Activated CD8-positive, alpha-beta T cell treated with anti-CD3 and anti-CD28 coated beads for 36 hours (primary cell): ENCODE results near the gene RXRG. TPM values are rescaled to one million over a fixed set of nuclear protein-coding genes. Genes with fewer than 3 reads are reported as not detected.

Experiments
- ATAC-seq: fragments of 200-7000 bp; cut with Tn5 transposase; one replicate; pipeline ENCODE4 v1.10.0; 2021; ENCODE audit warnings: mild to moderate bottlenecking, moderate library complexity
- CTCF ChIA-PET: fragments of 350-600 bp; sonication (Branson Sonifier 250); formaldehyde crosslinking; loops from one replicate; lab custom pipeline; 2021; ENCODE audit warnings: antibody characterized with exemption; lab: Charles Lee
- POLR2A ChIA-PET: fragments of 350-600 bp; sonication (Branson Sonifier 250); formaldehyde crosslinking; loops from one replicate; lab custom pipeline; 2021; ENCODE audit warnings: antibody characterized with exemption; lab: Charles Lee
- DNase-seq: peaks from one replicate; pipeline ENCODE4 v3.0.0-alpha.2; 2020
- H3K27ac Mint-ChIP-seq: one replicate; pipeline ENCODE4 v1.8.0; 2021; ENCODE audit warnings: mild to moderate bottlenecking, mixed read lengths
- H3K27me3 Mint-ChIP-seq: one replicate; pipeline ENCODE4 v1.8.0; 2021; ENCODE audit warnings: mixed read lengths
- H3K36me3 Mint-ChIP-seq: one replicate; pipeline ENCODE4 v1.8.0; 2021; ENCODE audit warnings: low read depth, mixed read lengths
- H3K4me1 Mint-ChIP-seq: one replicate; pipeline ENCODE4 v1.8.0; 2021; ENCODE audit warnings: low read depth, mixed read lengths
- H3K4me3 Mint-ChIP-seq: one replicate; pipeline ENCODE4 v1.8.0; 2021; ENCODE audit warnings: mild to moderate bottlenecking, moderate library complexity, mixed read lengths
- H3K9me3 Mint-ChIP-seq: one replicate; pipeline ENCODE4 v1.8.0; 2021; ENCODE audit warnings: mixed read lengths
- intact Hi-C: fragments of 100-400 bp; cut with micrococcal nuclease; formaldehyde crosslinking; loops from one replicate; pipeline ENCODE4 v1.10.0; 2022
- total RNA-seq, 2 experiments: library from RNA; stranded (reverse); gene quantifications; one replicate each; pipeline ENCODE4 v1.2.3, GENCODE V29; 2021
- TF ChIP-seq, protein P1 (sequence below): fragments of 200-600 bp; IDR thresholded peaks from one replicate; pipeline ENCODE4 v1.8.0; 2022; ENCODE audit warnings: antibody characterized with exemption, mild to moderate bottlenecking

RXRG gene
- total RNA-seq, 2 experiments from 2014 or later = not detected

GRCh38 chr1:165476776-165477175, 31.9 kb upstream of the RXRG start:
- POLR2A ChIA-PET = no interaction called here
- H3K4me3 Mint-ChIP-seq = no peak overlapping the region
- CTCF ChIA-PET = no interaction called here
- peaks cover 6% of the 10 kb centered on the region for H3K27me3 Mint-ChIP-seq
- no peaks in the 10 kb centered on the region for H3K9me3 Mint-ChIP-seq
- TF ChIP-seq, protein P1, sequence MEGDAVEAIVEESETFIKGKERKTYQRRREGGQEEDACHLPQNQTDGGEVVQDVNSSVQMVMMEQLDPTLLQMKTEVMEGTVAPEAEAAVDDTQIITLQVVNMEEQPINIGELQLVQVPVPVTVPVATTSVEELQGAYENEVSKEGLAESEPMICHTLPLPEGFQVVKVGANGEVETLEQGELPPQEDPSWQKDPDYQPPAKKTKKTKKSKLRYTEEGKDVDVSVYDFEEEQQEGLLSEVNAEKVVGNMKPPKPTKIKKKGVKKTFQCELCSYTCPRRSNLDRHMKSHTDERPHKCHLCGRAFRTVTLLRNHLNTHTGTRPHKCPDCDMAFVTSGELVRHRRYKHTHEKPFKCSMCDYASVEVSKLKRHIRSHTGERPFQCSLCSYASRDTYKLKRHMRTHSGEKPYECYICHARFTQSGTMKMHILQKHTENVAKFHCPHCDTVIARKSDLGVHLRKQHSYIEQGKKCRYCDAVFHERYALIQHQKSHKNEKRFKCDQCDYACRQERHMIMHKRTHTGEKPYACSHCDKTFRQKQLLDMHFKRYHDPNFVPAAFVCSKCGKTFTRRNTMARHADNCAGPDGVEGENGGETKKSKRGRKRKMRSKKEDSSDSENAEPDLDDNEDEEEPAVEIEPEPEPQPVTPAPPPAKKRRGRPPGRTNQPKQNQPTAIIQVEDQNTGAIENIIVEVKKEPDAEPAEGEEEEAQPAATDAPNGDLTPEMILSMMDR = no peak
- H3K36me3 Mint-ChIP-seq = no peaks in the 10 kb centered on the region
- intact Hi-C loops = no loop called here
- peaks cover under 1% of the 10 kb centered on the region for H3K4me1 Mint-ChIP-seq
- ATAC-seq (no peak), DNase-seq (no peak)
- no peak overlapping the region for H3K27ac Mint-ChIP-seq

- TF ChIP-seq, protein P1 = no peak
- no peak for ATAC-seq
Observed at GRCh38 chr1:165474196-165474595, 29.3 kb upstream of the RXRG start.

GRCh38 chr1:165473081-165473480, 28.2 kb upstream of the RXRG start:
- DNase-seq (no peak), ATAC-seq (no peak)
- Mint-ChIP-seq H3K4me1 (no peaks in the 10 kb centered on the region), H3K9me3 (no peaks in the 10 kb centered on the region), H3K27me3 (peaks cover 5% of the 10 kb centered on the region), H3K27ac (no peak overlapping the region), H3K36me3 (no peaks in the 10 kb centered on the region), H3K4me3 (no peak overlapping the region)
- TF ChIP-seq, protein P1 = no peak
- POLR2A ChIA-PET = interaction anchor here (1.2 kb wide), 1 partner anchor 13 kb away, joined by 3 read pairs; no protein-coding TSS in a partner anchor
- CTCF ChIA-PET = interaction anchor here (1.7 kb wide), 1 partner anchor 120 kb away, joined by 4 read pairs; no protein-coding TSS in a partner anchor
- intact Hi-C loops = no loop called here

More at GRCh38 chr1:165474196-165474595, 29.3 kb upstream of the RXRG start:
- peaks cover 5% of the 10 kb centered on the region for H3K27me3 Mint-ChIP-seq
- no peaks in the 10 kb centered on the region for H3K36me3 Mint-ChIP-seq
- ChIA-PET CTCF (interaction anchor here (1.7 kb wide), 1 partner anchor 119 kb away, joined by 4 read pairs; no protein-coding TSS in a partner anchor), POLR2A (no interaction called here)
- H3K4me1 Mint-ChIP-seq = no peaks in the 10 kb centered on the region
- no peak for DNase-seq
- no peak overlapping the region for H3K4me3 Mint-ChIP-seq
- no peaks in the 10 kb centered on the region for H3K9me3 Mint-ChIP-seq
- intact Hi-C loops = no loop called here
- H3K27ac Mint-ChIP-seq = no peak overlapping the region

DNA sequence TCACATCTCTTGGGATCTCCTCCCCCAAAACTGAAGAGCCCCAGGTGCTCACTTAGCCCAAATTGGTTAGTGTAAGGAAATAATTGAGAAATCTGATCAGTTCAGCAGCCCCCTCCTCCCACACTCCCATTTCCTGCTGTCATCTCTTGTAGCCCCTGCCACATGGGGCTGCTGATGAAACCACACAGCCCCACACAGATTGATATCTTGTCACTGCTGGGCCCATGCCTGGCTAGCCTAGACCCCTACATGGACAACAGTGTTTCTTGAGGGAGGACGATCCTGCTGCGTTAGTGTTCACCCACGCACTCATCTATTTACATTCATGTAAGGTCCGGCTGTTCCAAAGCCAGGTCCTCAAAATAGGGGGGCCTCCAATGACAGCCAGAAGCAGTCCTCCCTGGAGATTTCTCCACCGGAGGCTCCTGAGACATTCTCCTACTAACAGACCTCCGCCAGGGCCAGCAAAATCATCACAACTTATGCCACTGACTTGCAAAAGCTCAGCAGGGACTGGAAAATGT, 23.9 kb upstream of the RXRG start:
- intact Hi-C loops = no loop called here
- TF ChIP-seq, protein P1 = no peak
- CTCF ChIA-PET = interaction anchor here (1.3 kb wide), 1 partner anchor 101 kb away, joined by 4 read pairs; no protein-coding TSS in a partner anchor

GRCh38 chr1:165468253-165468652, 23.3 kb upstream of the RXRG start:
- DNase-seq (no peak), ATAC-seq (no peak)
- POLR2A ChIA-PET = no interaction called here
- intact Hi-C loops = no loop called here
- TF ChIP-seq, protein P1 = no peak
- Mint-ChIP-seq H3K4me3 (no peak overlapping the region), H3K27ac (no peak overlapping the region), H3K36me3 (no peaks in the 10 kb centered on the region), H3K4me1 (no peaks in the 10 kb centered on the region), H3K27me3 (peaks cover 6% of the 10 kb centered on the region), H3K9me3 (no peaks in the 10 kb centered on the region)
- CTCF ChIA-PET = no interaction called here

More for the DNA sequence above, 23.9 kb upstream of the RXRG start:
- H3K27ac Mint-ChIP-seq = no peak overlapping the region
- DNase-seq (no peak), ATAC-seq (no peak)
- POLR2A ChIA-PET = no interaction called here
- H3K4me1 Mint-ChIP-seq = no peaks in the 10 kb centered on the region
- H3K36me3 Mint-ChIP-seq = no peaks in the 10 kb centered on the region
- H3K4me3 Mint-ChIP-seq = no peak overlapping the region
- H3K27me3 Mint-ChIP-seq = peaks cover 6% of the 10 kb centered on the region
- H3K9me3 Mint-ChIP-seq = no peaks in the 10 kb centered on the region
